SU-DHL-6 (cell line): Measurements from ENCODE around the gene CYSLTR1.

Experiments
- EZH2phosphoT487 ChIP-seq: fragments of 200-600 bp; sonication (generic), shearing (Covaris generic); conservative IDR thresholded peaks from 2 replicates; pipeline ENCODE4 v1.6.1; 2018; ENCODE audit warnings: mild to moderate bottlenecking, antibody characterized with exemption, low read length, moderate library complexity, mixed read lengths
- TF ChIP-seq, protein P1 (sequence below): fragments of 200-600 bp; sonication (generic); IDR thresholded peaks from one replicate; pipeline ENCODE4 v1.5.1; 2017; ENCODE audit warnings: antibody characterized with exemption, mild to moderate bottlenecking, low read length, moderate library complexity; ENCODE audit not compliant: insufficient read depth, poor library complexity, severe bottlenecking

DNA sequence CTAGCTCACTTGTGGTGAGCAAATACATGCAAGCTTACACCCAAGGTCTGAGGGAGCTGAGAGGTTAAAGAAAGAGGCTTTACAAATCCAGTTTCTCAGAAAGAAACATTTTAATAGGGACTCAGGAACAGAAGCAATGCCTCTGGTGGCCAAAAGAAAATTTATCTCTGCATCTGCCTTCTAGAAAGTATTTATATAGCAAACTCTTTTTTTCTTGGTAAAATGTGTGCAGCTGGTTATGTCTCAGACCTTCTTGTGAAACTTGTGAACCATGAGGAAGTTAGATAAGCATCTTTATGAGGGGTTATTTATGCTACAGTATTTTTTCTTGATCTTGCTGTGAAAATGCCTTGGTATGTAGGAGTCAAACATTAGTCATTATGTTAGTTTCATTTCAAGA is 48.5 kb upstream of the CYSLTR1 start:
- TF ChIP-seq, protein P1, sequence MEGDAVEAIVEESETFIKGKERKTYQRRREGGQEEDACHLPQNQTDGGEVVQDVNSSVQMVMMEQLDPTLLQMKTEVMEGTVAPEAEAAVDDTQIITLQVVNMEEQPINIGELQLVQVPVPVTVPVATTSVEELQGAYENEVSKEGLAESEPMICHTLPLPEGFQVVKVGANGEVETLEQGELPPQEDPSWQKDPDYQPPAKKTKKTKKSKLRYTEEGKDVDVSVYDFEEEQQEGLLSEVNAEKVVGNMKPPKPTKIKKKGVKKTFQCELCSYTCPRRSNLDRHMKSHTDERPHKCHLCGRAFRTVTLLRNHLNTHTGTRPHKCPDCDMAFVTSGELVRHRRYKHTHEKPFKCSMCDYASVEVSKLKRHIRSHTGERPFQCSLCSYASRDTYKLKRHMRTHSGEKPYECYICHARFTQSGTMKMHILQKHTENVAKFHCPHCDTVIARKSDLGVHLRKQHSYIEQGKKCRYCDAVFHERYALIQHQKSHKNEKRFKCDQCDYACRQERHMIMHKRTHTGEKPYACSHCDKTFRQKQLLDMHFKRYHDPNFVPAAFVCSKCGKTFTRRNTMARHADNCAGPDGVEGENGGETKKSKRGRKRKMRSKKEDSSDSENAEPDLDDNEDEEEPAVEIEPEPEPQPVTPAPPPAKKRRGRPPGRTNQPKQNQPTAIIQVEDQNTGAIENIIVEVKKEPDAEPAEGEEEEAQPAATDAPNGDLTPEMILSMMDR = no peak
- no peak for TF ChIP-seq EZH2phosphoT487
